DOHH2 (cell line): ENCODE measurements around the gene SLC36A2.

Source experiments
- H3F3A ChIP-seq: fragments of 200-600 bp; sonication (generic), shearing (Covaris generic); 2 replicates; pipeline ENCODE4 v1.6.0; 2016; ENCODE audit warnings: antibody characterized with exemption, mild to moderate bottlenecking; ENCODE audit not compliant: control insufficient read depth, insufficient read depth
- H3K27ac ChIP-seq: fragments of 200-600 bp; sonication (generic); 2 replicates; pipeline ENCODE4 v1.5.1; 2014; ENCODE audit warnings: low read depth, mild to moderate bottlenecking, low read length, moderate library complexity
- H3K27me3 ChIP-seq: fragments of 200-600 bp; sonication (generic); 2 replicates; pipeline ENCODE4 v1.6.1; 2014; ENCODE audit warnings: mild to moderate bottlenecking, low read length, mixed read lengths; ENCODE audit not compliant: control insufficient read depth
- H3K36me3 ChIP-seq: fragments of 200-600 bp; sonication (generic); 2 replicates; pipeline ENCODE4 v1.6.1; 2014; ENCODE audit warnings: mild to moderate bottlenecking, low read length, moderate library complexity, mixed read lengths; ENCODE audit not compliant: control insufficient read depth
- H3K4me1 ChIP-seq: fragments of 200-600 bp; sonication (generic); 2 replicates; pipeline ENCODE4 v1.6.1; 2014; ENCODE audit warnings: mild to moderate bottlenecking, low read length, mixed read lengths; ENCODE audit not compliant: control insufficient read depth
- H3K4me2 ChIP-seq: fragments of 200-600 bp; sonication (generic); 2 replicates; pipeline ENCODE4 v1.6.0; 2014; ENCODE audit warnings: mild to moderate bottlenecking, low read length, moderate library complexity
- H3K4me3 ChIP-seq: fragments of 200-600 bp; sonication (generic); 2 replicates; pipeline ENCODE4 v1.5.1; 2014; ENCODE audit warnings: mild to moderate bottlenecking, low read length, mixed read lengths
- H3K79me2 ChIP-seq: fragments of 200-600 bp; sonication (generic); 2 replicates; pipeline ENCODE4 v1.6.1; 2014; ENCODE audit warnings: mild to moderate bottlenecking, low read length, mixed read lengths; ENCODE audit not compliant: control insufficient read depth
- H3K9me2 ChIP-seq: fragments of 200-600 bp; sonication (generic); replicated peaks from 2 replicates; pipeline ENCODE4 v1.6.1; 2014; ENCODE audit warnings: mild to moderate bottlenecking, low read length, mixed read lengths; ENCODE audit not compliant: control insufficient read depth
- H3K9me3 ChIP-seq: fragments of 200-600 bp; sonication (generic); 2 replicates; pipeline ENCODE4 v1.6.1; 2014; ENCODE audit warnings: antibody characterized with exemption, low read length, mixed read lengths; ENCODE audit not compliant: control insufficient read depth, insufficient read depth
- H4K20me1 ChIP-seq: fragments of 200-600 bp; sonication (generic); 2 replicates; pipeline ENCODE4 v1.6.0; 2014; ENCODE audit warnings: low read depth, mild to moderate bottlenecking, antibody characterized with exemption, low read length, moderate library complexity; ENCODE audit not compliant: control insufficient read depth, insufficient read depth
- CTCF ChIP-seq: fragments of 200-600 bp; sonication (generic); IDR thresholded peaks from one replicate; pipeline ENCODE4 v1.5.1; 2014; ENCODE audit warnings: antibody characterized with exemption, mild to moderate bottlenecking, low read depth, low read length; ENCODE audit not compliant: poor library complexity, severe bottlenecking
- EZH2phosphoT487 ChIP-seq: fragments of 200-600 bp; sonication (generic); IDR thresholded peaks from 2 replicates; pipeline ENCODE4 v1.6.1; 2017; ENCODE audit warnings: borderline replicate concordance, mild to moderate bottlenecking, antibody characterized with exemption, low read length, moderate library complexity, mixed read lengths

SLC36A2 gene

DNA sequence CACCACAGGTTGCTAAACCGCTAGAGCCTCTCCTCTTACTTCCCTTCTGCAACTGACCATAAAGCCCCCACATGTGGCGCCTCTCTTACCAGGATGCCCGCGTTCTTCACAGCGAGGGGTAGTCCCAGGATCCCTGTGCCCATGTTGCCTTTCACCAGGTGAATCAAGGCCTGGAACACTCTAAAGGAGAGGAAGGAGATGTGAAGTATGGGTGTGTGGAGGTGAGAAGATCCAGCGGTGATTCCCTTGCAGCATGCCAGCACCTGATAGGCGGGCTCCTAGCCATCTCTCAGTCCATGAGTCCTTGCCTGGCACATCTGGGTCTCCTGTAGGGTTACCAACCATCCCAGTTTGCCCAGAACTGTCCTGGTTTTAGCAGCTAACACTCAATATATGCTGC is 3.3 kb downstream of the SLC36A2 start:
- H3K27me3 ChIP-seq: peaks cover 34% of the 10 kb centered on the region
- H3K27ac ChIP-seq: no peak overlapping the region
- no peaks in the 10 kb centered on the region for H3K4me1 ChIP-seq
- no peaks in the 10 kb centered on the region for H3K36me3 ChIP-seq
- no peak overlapping the region for H3K4me2 ChIP-seq
- no peak for TF ChIP-seq CTCF
- TF ChIP-seq EZH2phosphoT487: no peak
- H3K9me2 ChIP-seq: no peaks in the 10 kb centered on the region
- H3K4me3 ChIP-seq: no peak overlapping the region
- no peaks in the 10 kb centered on the region for H3K9me3 ChIP-seq
- H3F3A ChIP-seq: no peaks in the 10 kb centered on the region
- no peaks in the 10 kb centered on the region for H3K79me2 ChIP-seq
- no peaks in the 10 kb centered on the region for H4K20me1 ChIP-seq

DNA sequence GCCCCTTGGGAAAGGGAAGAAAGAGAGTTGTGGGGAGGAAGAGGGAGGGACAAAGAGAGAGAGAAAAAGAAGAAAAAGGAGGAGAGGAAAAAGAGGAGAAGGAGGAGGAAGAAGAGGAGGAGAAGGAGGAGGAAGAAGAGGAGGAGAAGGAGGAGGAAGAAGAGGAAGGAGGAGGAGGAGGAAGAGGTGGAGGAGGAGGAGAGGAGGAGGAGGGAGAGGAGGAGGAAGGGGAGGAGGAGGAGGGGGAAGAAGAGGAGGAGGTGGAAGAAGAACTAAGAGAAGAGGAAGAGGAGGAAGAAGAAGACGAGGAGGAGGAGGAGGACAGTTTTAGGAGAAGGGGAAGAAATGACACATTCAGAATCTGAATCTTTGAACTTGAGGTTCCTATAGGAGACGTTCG is 7.4 kb downstream of the SLC36A2 start:
- Histone ChIP-seq H3K9me3 (no peaks in the 10 kb centered on the region), H4K20me1 (no peaks in the 10 kb centered on the region), H3K4me1 (no peaks in the 10 kb centered on the region), H3F3A (no peaks in the 10 kb centered on the region), H3K9me2 (no peaks in the 10 kb centered on the region), H3K27me3 (peaks cover 16% of the 10 kb centered on the region; the same call in 1 of the 2 replicates), H3K4me3 (no peak overlapping the region), H3K79me2 (no peaks in the 10 kb centered on the region), H3K36me3 (no peaks in the 10 kb centered on the region), H3K27ac (no peak overlapping the region), H3K4me2 (no peak overlapping the region)
- TF ChIP-seq EZH2phosphoT487 (no peak), CTCF (no peak)

GRCh38 chr5:151338734-151339133 is 8.6 kb downstream of the SLC36A2 start:
- Histone ChIP-seq H3K4me1 (no peaks in the 10 kb centered on the region), H3F3A (no peaks in the 10 kb centered on the region), H3K27ac (no peak overlapping the region), H3K36me3 (no peaks in the 10 kb centered on the region), H3K9me3 (no peaks in the 10 kb centered on the region), H4K20me1 (no peaks in the 10 kb centered on the region), H3K9me2 (no peaks in the 10 kb centered on the region), H3K79me2 (no peaks in the 10 kb centered on the region), H3K27me3 (peaks cover 12% of the 10 kb centered on the region; the same call in 1 of the 2 replicates), H3K4me2 (no peak overlapping the region), H3K4me3 (no peak overlapping the region)
- no peak for TF ChIP-seq CTCF
- TF ChIP-seq EZH2phosphoT487: no peak

GRCh38 chr5:151332857-151333256 is 14.5 kb downstream of the SLC36A2 start:
- H3K4me1 ChIP-seq: no peaks in the 10 kb centered on the region
- no peaks in the 10 kb centered on the region for H3K9me3 ChIP-seq
- TF ChIP-seq CTCF: no peak
- no peak for TF ChIP-seq EZH2phosphoT487

More at GRCh38 chr5:151332857-151333256, 14.5 kb downstream of the SLC36A2 start:
- H3K27me3 ChIP-seq: peaks cover 5% of the 10 kb centered on the region; the same call in 1 of the 2 replicates
- no peaks in the 10 kb centered on the region for H3K9me2 ChIP-seq
- no peak overlapping the region for H3K27ac ChIP-seq
- no peaks in the 10 kb centered on the region for H3K36me3 ChIP-seq
- H3F3A ChIP-seq: no peaks in the 10 kb centered on the region
- H3K79me2 ChIP-seq: no peaks in the 10 kb centered on the region
- no peak overlapping the region for H3K4me2 ChIP-seq
- H3K4me3 ChIP-seq: no peak overlapping the region
- no peaks in the 10 kb centered on the region for H4K20me1 ChIP-seq
